ENCODE data around the gene CHRNA9. TPM values are rescaled to one million over a fixed set of nuclear protein-coding genes. Genes with fewer than 3 reads are reported as not detected.

CHRNA9 gene
- total and polyA plus RNA-seq, 2 experiments from 2014 or later, result 0.58 to 5.7 TPM

GRCh38 chr4:40399578-40399977, 64.4 kb downstream of the CHRNA9 start:
- no peak overlapping the region for H3K4me3 Mint-ChIP-seq
- no peak overlapping the region; the same call in 1 of the 2 replicates for H2AFZ ChIP-seq
- TF ChIP-seq JUNB (IDR thresholded peaks at IDR 0.05; ENCODE audit: unreplicated experiment) (no peak), EZH2 (IDR thresholded peaks at IDR 0.05; ENCODE audit: low read depth, unreplicated experiment) (no peak)
- H3K4me1 Mint-ChIP-seq, result peaks cover 17% of the 10 kb centered on the region
- no peak overlapping the region for H3K27ac ChIP-seq (ENCODE audit: low read depth)
- no peaks in the 10 kb centered on the region for H4K20me1 ChIP-seq (replicated peaks; ENCODE audit: insufficient read depth)
- H3K27ac Mint-ChIP-seq, result no peak overlapping the region
- H3K4me1 ChIP-seq (ENCODE audit: insufficient read depth), result peaks cover 9% of the 10 kb centered on the region
- H3K4me2 ChIP-seq, result no peak overlapping the region
- ATAC-seq, result no peak
- no peak overlapping the region for H3K4me3 ChIP-seq
- no peaks in the 10 kb centered on the region for H3K27me3 ChIP-seq (ENCODE audit: insufficient read depth)
- H3K36me3 ChIP-seq (ENCODE audit: insufficient read depth), result no peaks in the 10 kb centered on the region
- H3K36me3 Mint-ChIP-seq (ENCODE audit: low read depth), result no peaks in the 10 kb centered on the region
- H3K27me3 Mint-ChIP-seq (ENCODE audit: insufficient read depth, low read depth, poor library complexity), result peaks cover 12% of the 10 kb centered on the region
- no peak for DNase-seq (ENCODE audit: low spot score)
- H3K9me2 ChIP-seq (ENCODE audit: insufficient read depth), result no peaks in the 10 kb centered on the region
- H3K9me3 Mint-ChIP-seq, result no peaks in the 10 kb centered on the region
- H3K79me2 ChIP-seq (replicated peaks; ENCODE audit: insufficient read depth), result no peaks in the 10 kb centered on the region
- H3F3A ChIP-seq (replicated peaks; ENCODE audit: low read depth), result no peaks in the 10 kb centered on the region

- Mint-ChIP-seq H3K27me3 (ENCODE audit: insufficient read depth, low read depth, poor library complexity) (peaks cover 12% of the 10 kb centered on the region), H3K27ac (no peak overlapping the region), H3K4me3 (no peak overlapping the region)
- TF ChIP-seq ETS1 (IDR thresholded peaks at IDR 0.05), result no peak
- TF ChIP-seq EZH2phosphoT487 (IDR thresholded peaks at IDR 0.05; ENCODE audit: unreplicated experiment), result no peak
- no peak for TF ChIP-seq ZNF331 (CRISPR knock-in tag; IDR thresholded peaks at IDR 0.05; ENCODE audit: low read depth)
- no peak for TF ChIP-seq ZNF462 (CRISPR knock-in tag; IDR thresholded peaks at IDR 0.05)
- TF ChIP-seq NANOG (IDR thresholded peaks at IDR 0.05; ENCODE audit: borderline replicate concordance), result no peak
- TF ChIP-seq REST (IDR thresholded peaks at IDR 0.05; ENCODE audit: unreplicated experiment), result no peak
- TF ChIP-seq ZNF114 (CRISPR knock-in tag; IDR thresholded peaks at IDR 0.05), result no peak
- TF ChIP-seq POLR2AphosphoS5 (IDR thresholded peaks at IDR 0.05; ENCODE audit: low read depth), result no peak
- no peak for TF ChIP-seq CREB1 (CRISPR knock-in tag; IDR thresholded peaks at IDR 0.05; ENCODE audit: low read depth)
- TF ChIP-seq STAT1 (IDR thresholded peaks at IDR 0.05; ENCODE audit: unreplicated experiment), result no peak
- no peak for TF ChIP-seq EZH2 (IDR thresholded peaks at IDR 0.05; ENCODE audit: low read depth, unreplicated experiment)
- no peak for TF ChIP-seq JUNB (IDR thresholded peaks at IDR 0.05; ENCODE audit: unreplicated experiment)
Measured at GRCh38 chr4:40401096-40401495, 66.0 kb downstream of the CHRNA9 start.

More at GRCh38 chr4:40401096-40401495, 66.0 kb downstream of the CHRNA9 start:
- ATAC-seq (no peak), DNase-seq (ENCODE audit: low spot score) (no peak)
- no peaks in the 10 kb centered on the region for H3F3A ChIP-seq (replicated peaks; ENCODE audit: low read depth)
- peaks cover 5% of the 10 kb centered on the region for H3K4me1 ChIP-seq (ENCODE audit: insufficient read depth)
- H3K27me3 ChIP-seq (ENCODE audit: insufficient read depth), result no peaks in the 10 kb centered on the region
- H4K20me1 ChIP-seq (replicated peaks; ENCODE audit: insufficient read depth), result no peaks in the 10 kb centered on the region
- no peaks in the 10 kb centered on the region for H3K9me2 ChIP-seq (ENCODE audit: insufficient read depth)
- H3K27ac ChIP-seq (ENCODE audit: low read depth), result no peak overlapping the region
- no peak overlapping the region for H3K4me2 ChIP-seq
- H3K79me2 ChIP-seq (replicated peaks; ENCODE audit: insufficient read depth), result no peaks in the 10 kb centered on the region
- Mint-ChIP-seq H3K9me3 (peaks cover 8% of the 10 kb centered on the region), H3K4me1 (peaks cover 13% of the 10 kb centered on the region), H3K36me3 (ENCODE audit: low read depth) (peaks cover 6% of the 10 kb centered on the region)
- no peak overlapping the region for H3K4me3 ChIP-seq
- H2AFZ ChIP-seq, result no peak overlapping the region
- H3K36me3 ChIP-seq (ENCODE audit: insufficient read depth), result no peaks in the 10 kb centered on the region
